GM19372 (cell line): ENCODE measurements around the gene SKAP1.
"Not testable (repeated sequence)": the region's sequence is repeated elsewhere in the genome, so short reads cannot be mapped to it uniquely, and the experiment has no call there.

ENCODE experiments used
- ATAC-seq: cut with Tn5 transposase; IDR thresholded peaks from one replicate; pipeline ENCODE4 v1.9.1; 2021; ENCODE audit warnings: mild to moderate bottlenecking, low read depth, moderate library complexity; ENCODE audit not compliant: unreplicated experiment

SKAP1 gene

DNA sequence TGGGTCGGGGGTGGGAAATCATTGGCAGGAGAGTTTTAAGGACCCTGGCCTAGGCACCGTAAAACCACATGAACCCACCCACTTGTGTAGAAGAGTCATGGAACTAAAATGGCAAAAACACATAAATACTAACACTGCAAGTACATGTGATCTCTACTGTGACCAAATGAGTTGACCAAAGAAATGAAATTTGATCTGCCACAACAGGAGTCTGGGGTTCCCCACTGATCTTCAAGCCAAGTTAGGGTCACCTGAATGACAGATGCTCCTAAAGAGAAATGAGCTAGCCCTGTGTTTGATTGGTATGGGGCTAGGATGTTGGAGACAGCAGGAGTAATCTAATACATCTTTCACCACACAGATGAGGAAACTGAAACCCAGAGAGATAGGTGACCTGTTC is 21.5 kb upstream of the SKAP1 start:
- no peak for ATAC-seq

DNA sequence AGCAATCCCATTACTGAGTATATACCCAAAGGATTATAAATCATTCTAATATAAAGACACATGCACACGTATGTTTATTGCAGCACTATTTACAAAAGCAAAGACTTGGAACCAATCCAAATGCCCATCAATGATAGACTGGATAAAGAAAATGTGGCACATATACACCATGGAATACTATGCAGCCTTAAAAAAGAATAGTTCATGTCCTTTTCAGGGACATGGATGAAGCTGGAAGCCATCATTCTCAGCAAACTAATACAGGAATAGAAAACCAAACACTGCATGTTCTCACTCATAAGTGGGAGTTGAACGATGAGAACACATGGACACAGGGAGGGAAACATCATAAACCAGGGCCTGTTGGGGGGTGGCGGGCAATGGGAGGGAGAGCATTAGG is 19.3 kb upstream of the SKAP1 start:
- ATAC-seq: not testable (repeated sequence)

DNA sequence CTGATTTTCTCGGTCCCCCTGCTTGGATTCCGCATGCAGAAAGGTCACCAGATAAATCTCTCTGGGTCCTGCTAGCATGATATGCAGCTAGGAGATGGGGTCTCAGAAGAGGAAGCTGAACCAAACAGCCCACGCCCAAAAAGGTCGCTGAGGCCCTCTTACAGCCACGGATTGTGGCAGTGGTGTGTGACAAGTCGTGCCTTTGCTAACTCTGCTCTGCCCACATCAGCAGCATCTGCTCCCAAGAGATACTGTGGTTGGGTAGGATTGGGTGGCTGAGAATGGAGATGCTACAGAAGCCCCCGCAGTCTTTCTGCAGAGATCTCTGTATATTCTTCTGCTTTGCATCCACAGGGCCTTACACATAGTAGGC is 15.2 kb upstream of the SKAP1 start:
- ATAC-seq: no peak

DNA sequence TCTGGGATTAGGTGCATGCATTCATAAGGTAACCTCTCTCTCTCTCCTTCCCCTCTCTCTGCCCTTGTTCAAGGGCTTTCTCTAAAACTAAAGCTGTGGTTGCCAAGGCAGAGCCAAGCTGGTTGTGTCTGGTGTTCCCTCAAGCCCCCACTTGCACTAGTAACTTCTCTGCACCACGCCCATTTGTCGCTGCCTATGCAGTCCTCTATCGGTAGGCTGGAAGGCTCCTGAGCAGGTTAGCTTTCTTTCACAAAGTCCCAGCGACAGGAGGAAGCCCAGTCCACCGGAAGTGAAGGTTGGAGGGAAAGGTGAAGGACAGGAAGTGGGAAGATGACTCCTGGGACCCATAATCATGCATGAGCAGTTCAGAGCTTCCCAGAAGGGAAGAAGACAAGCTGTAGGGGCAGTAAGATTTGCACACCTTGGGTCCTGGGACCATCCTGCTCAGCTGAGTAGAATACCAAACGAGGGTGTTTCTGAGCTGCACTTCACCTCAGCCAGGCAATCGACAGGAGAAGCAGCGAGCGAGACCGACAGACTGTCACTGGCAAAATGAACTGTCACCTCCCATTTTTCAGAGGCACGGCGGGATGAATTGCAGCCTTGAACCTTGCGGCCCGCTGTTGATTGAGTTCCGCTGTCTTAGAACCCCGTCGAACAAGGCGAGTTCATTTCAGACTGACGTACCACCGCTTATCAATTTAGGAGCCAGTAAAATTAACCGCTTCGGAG is 14.7 kb upstream of the SKAP1 start:
- no peak for ATAC-seq

DNA sequence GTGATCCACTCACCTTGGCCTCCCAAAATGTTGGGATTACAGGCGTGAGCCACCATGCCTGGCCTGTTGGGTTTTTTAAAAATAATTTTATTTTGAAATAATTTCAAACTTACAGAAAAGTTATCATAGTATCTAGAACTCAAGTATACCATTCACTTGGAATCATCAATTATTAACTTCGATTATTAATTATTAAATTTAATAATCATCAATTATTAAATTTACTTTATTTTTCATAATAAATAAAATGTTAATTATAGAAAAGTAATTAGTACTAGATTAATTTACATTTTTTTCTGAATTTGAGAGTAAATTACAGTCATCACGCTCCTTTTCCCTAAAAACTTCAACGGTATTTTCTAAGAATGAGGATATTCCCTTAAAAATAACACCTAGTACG is 13.7 kb upstream of the SKAP1 start:
- ATAC-seq: no peak

DNA sequence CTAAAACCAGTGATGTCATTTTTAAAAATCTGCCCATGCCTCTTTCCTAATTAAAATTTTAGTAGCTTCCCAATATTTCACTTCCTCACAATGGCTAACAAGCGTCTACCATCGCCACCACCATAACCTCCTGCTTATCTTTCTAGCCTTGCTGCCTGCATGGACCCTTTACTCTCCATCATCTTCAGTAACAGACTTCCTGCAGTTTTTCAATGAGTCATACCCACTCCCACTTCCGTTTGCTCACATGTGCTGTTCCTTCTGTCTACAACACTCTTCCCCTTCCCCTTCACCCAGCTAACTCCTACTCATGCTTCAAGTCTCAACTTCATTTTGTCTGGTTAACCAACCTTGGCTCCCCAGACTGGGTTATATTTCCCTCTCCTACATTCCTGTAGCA is 12.8 kb upstream of the SKAP1 start:
- ATAC-seq: no peak

DNA sequence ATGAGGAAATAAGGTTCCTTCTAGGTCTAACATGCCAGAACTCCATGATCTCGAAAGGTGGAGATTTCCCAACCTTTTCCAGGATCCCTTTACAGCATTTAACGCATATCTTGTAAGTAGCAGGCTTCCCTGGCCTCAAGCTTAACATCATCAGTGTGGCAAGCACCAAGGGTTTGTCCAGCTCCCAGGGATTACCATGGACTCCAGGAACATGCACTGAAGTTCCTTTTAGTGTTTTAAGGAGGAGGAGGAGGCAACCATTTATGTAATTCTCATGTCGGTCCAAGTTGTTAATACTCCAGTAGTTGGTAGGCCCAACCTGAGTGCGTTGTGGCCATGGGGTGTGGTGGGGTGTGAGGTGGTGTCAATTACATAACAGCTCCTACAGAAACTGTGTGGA is 11.8 kb upstream of the SKAP1 start:
- ATAC-seq: no peak

DNA sequence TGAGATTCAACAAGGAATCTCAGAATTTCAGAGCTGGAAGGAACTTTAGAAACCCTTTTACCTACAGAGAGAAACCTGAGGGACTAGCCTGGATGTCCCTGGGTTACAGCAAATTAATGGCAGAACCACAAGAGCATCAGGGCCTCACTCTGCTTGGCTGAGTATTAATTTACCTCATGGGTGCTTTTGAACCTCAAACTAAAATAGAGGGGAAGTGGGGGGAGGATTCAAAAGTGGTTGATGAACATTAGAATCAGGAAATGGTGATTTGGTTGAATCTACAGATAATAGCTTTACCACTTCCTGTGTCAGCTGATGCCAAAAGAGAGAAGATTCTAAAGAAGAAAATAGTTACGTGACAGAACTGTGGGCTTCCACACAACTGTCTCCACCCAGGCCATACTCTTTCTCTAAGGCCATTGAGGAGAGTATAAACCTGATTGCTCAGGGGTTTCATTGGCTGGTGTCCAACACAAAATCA is 11.3 kb upstream of the SKAP1 start:
- ATAC-seq: peak; percentile 66

DNA sequence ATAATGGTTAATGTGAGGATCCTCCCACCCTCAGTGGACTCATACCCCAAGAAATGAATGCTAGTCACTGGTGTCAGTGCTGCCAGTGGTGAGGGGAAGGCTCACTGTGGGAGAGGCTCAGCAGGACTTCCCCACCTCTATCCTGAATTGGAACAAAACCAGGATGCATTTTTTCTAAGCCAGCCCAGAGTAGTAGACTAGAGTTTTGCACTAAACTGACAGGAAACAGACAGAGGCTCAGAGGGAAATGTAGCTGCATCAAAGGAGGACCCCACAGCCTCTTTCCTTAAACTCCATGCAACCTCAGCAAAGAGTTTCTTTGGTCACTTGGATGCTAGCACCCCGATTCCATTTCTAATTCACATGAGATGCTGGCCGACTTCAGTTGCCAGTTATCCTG is 10.7 kb upstream of the SKAP1 start:
- no peak for ATAC-seq

DNA sequence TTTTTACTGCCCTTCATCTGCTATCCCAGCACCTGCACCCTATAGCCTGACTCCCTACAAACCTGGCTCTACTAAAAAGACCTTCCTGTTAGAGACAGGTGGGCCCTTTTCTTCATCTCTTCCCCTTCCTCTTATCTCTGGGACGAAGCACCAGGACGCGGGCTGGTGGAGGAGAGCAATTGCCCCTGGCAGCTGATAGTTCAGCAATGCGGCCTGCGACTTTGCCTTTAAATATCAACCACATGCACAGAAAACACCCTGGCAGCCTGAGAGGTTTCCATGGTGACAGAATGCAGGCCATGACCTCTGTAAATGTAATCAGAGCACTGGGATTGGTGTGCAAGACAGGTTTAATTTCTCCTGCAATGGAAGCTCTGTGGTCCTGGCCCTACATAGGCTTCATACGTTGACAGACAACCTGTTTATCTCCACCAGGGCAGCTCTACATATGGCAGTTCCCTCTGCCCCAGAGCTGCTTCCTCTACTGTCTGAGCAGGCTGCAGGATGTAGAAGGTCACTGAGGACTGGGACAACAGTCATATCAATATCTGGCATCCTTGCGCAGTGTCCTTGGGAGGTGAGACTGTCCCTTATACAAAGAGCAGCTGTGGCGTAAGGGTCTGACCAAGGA is 10.0 kb upstream of the SKAP1 start:
- ATAC-seq: no peak

DNA sequence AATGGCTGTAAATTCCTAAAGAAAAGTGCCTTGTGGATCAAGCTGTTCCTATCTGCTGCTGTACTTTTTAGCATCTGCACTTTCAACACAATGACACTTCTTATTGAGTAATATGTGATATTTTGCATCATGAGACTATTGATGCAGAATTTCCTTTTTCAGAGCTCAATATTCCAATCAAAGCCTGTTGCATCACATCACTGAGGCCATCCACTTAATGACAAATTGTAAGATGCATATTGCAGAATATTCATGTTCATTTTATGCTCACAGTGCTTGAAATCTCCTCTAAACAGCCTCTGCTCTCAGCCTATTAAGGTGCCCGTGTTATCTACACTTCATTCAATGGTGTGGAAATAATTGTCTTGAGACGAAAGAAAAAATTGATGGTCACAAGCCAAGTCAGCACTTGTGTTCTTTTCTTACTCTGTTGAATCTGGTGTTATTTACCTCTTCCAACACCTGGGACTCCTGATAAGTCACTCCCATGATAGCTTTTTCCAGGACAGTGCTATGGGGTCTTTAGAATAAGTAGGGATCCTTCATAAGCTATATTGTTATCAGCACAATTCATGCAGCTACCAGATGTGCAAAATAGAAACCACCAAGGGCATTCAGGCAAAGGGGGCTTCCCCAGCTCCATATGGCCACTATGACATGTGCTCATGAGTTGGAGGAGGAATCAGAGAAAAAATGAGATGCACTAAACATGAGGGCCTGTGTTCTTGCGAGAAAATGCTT is 9.3 kb upstream of the SKAP1 start:
- ATAC-seq: no peak

DNA sequence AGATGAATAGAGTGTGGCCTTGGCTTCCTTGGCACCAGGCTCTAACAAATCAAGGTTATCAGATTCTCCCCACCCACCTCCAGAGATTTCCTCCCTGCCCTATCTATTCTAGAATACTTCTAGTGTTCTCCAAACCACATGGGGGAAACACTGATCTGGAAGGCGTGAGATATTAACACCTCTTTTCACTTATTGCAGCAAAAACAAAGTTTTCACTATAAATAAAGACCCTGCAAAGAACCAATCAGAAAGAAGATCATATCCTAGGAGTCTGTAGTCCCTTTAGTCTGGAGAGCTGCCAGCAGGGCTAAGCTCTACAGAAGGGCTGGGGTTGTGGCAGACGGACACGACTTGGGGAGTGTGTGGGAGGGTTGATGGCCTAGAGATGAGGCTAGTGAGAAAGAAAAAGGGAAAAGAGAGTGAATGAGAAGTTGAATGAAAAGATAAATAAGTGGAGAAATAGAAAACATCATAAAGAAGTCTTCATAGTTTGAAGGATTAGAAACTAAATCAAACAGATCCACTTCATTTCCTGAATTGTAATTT is 8.6 kb upstream of the SKAP1 start:
- ATAC-seq: no peak

DNA sequence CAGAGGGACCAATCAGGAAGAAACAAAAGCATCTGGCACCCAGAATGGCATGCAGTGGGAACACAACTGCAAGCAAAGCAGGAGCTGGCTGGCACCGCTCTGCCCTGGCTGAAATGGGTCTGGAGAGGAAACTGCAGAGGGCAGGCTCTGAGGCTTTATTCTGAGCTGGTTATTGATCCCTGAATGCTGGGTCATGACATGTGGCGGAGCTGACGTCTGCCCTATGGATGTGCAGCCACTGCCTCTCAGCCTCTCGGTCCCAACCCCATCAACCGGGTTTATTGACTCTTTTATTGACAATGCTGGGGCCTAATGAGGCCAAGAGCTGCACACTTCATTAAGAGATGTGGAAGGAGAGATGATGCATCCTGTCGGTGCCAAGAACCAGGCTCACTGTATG is 3.9 kb upstream of the SKAP1 start:
- ATAC-seq: no peak

DNA sequence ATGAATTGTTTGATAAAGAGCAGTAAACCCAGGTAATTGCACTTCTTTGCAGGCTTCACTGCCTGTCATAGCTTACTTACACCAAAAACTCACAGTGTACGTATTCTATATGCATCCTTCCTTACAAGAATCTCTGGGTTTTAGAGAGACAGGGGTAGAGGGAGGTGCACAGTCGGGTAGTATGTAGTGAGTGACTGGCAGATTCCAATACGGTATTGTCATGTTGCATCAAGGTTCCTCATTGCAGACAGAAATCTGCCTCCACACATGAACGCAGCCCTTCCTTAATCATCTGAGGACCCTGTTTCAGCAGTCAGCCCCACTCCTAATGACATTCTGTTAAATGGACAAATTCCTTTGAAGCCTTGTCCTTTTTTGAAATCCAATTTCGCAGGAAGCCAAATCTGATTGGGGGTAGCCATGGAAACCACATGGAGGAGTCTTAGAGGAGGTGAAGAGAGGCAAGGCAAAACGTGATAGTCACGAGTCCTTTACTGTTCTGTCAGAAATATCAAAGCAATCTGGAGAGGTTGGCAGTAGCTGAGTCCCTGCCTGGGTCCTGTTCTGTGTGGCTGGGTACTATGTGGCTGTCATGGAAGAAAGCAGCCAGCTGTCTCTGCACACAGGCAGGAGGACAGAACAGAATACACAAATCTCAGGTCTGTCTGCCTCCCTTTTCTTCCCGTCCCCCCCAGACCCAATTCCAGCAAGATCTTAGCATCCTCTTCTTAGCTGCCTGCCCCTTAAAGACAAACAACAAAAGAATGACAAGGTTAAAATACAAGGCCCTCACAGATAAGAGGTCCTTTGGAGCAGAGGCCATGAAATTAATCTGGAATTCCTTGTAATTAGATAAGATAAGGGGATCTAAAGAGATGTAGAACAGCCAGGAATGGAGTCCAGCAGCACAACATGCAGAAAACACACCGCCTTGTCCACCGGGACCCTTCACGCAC is 3.1 kb upstream of the SKAP1 start:
- ATAC-seq: no peak

DNA sequence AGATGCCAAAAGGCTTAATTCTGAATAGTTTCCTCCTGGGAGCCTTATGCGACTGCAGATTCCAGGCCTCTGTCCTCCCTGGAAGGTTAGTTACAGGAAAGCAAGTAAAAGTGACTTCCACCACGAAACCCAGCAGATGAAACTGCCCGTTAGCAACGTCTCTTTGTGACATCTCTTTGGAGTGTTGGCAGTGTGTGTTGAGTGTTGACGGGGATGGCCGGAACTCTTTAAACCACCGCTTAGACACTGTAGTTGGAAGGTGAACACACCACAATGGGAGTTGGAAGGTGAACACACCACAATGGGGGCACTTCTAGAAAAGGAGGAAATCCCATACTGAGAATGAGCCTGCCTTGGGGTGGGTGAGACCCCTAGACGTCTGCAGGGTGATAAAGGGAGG is 858 bp downstream of the SKAP1 start:
- ATAC-seq: no peak

DNA sequence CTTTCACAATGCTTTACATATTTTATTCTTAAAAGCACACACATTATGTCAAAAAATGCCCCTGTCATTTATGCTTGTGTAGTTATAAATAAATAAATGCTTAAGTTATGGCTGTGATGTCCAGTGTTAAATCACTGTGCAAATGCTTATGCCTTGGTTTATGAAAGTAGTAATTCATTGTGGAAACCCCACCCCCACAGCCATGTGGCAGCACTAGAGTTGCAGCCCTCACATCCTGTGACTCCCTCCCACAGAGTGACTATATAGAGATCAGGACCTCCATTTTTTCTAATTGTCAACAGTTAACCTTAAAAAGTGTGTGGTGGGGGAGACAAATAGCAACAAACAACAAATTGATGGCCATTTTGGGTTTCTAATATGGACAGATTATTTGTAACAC is 2.4 kb downstream of the SKAP1 start:
- ATAC-seq: no peak

DNA sequence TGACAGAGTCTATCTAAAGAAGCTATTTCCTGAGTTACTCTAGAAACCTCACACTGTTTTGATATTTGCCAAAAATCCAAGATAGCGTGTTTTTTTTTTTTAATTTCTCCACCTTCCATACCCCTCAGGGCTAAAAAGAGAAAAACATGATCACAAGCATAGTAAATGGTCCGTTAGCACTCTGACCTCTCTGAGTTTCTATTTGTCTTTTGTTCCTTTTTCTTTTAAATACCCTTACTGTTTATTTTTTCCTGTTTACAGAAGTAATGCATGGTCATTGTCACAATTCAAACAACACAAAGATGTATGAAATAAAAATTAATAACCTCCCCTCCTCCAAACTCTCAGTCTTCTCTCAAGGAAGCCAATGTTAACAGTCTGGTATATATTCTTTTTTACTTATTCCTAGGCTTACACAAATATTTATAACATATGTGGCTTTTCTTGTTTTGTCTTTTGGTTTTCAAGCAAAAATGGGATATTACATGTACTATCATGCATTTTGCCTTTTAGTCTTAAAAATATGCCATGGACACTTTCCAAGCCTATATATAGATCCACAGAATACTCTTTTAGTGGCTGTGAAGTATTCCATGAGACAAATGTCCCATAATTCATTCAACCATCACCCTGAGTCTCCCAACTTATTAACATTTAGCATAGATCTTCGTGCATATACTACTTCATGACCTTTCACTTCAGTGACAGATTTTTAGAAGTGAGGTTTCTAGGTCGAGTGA is 3.1 kb downstream of the SKAP1 start:
- ATAC-seq: no peak

DNA sequence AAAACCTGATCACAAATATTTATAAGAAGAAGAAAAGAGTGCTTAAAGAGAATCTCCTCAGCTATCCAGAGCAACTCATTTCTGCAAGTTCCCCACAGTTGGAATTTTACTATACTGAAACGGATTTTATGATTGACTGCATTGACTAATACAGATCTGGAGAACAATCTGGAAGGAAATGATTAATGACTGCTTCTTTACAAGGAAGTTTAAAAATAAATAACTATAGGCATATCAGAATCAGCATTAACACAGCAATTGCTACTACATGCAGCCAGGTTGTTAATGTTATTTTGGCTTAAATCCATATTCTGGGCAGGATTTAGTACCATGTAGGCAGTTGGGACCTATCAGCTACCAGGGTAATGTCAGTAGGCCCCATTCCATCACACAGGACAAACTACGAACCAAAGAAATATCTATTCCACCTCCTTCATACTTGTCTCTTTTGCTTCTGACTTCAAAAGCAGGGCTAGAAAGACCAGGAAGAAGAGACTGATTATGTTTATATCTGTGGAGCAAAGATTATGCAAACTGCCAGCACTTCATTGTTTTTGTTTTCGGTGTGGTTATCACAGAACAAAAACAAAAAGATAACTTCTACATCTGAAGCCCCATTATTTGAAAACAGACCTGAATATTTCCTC is 3.9 kb downstream of the SKAP1 start:
- no peak for ATAC-seq

DNA sequence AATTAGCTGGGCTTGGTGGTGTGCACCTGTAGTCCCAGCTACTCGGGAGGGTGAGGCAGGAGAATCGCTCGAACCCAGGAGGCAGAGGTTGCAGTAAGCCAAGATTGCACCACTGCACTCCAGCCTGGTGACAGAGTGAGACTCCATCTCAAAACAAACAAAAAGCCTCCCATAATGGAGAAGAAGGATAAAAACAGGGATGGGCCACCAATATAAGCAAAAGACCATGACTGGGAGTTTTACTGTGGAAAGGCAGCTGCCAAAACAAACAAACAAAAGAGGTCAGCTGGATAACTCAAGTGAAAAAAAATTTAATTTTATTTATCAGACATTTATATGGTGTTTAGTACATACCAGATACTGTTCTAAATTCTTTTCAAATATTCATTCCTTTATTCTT is 8.0 kb downstream of the SKAP1 start:
- ATAC-seq: not testable (repeated sequence)
